Activated T-cell treated with anti-CD3 and anti-CD28 coated beads, Interleukin-2, amount 50 U/mL, for 72 hours (primary cell): ENCODE results near the gene ZNF236. TPM values are rescaled to one million over a fixed set of nuclear protein-coding genes. Genes with fewer than 3 reads are reported as not detected.

Experiments used
- ATAC-seq, 2 donors: fragments of 150-1000 bp; cut with Tn5 transposase; replicated peaks in 1 of 2; 2 replicates each; pipeline ENCODE4 v1.10.0; 2021; ENCODE audit warnings: moderate library complexity in 2 of 2, mild to moderate bottlenecking in 1 of 2
- DNase-seq, 2 donors: peaks; one replicate each; pipeline ENCODE4 v3.0.0; 2021 to 2022; ENCODE audit warnings: mixed read lengths in 1 of 2
- H3K27ac Mint-ChIP-seq: one replicate; pipeline ENCODE4 v1.8.0; 2022; ENCODE audit warnings: mild to moderate bottlenecking, moderate library complexity, mixed read lengths
- H3K27me3 Mint-ChIP-seq: one replicate; pipeline ENCODE4 v1.8.0; 2022; ENCODE audit warnings: low read depth, mixed read lengths
- H3K36me3 Mint-ChIP-seq, 2 donors: one replicate each; pipeline ENCODE4 v1.8.0; 2022; ENCODE audit warnings: mixed read lengths in 2 of 2, mild to moderate bottlenecking in 1 of 2; ENCODE audit not compliant: insufficient read depth in 2 of 2
- H3K4me1 Mint-ChIP-seq: one replicate; pipeline ENCODE4 v1.8.0; 2022; ENCODE audit warnings: low read depth, mixed read lengths
- H3K4me3 Mint-ChIP-seq, 2 donors: one replicate each; pipeline ENCODE4 v1.8.0; 2022; ENCODE audit warnings: mild to moderate bottlenecking in 2 of 2, mixed read lengths in 2 of 2, moderate library complexity in 2 of 2
- H3K9me3 Mint-ChIP-seq, 2 donors: one replicate each; pipeline ENCODE4 v1.8.0; 2022; ENCODE audit warnings: mixed read lengths in 2 of 2
- total RNA-seq, 2 donors: library from RNA; stranded (reverse); gene quantifications; one replicate each; pipeline ENCODE4 v1.2.3, GENCODE V29; 2022

The ZNF236 gene
- total RNA-seq, 2 donors from 2014 or later: 15.7 to 17.9 TPM

- H3K9me3 Mint-ChIP-seq: no peaks in the 10 kb centered on the region
- no peaks in the 10 kb centered on the region for H3K36me3 Mint-ChIP-seq
- peaks cover 8% of the 10 kb centered on the region for H3K4me1 Mint-ChIP-seq
- ATAC-seq (no peak), DNase-seq (no peak)
- no peak overlapping the region for H3K27ac Mint-ChIP-seq
- H3K27me3 Mint-ChIP-seq: no peaks in the 10 kb centered on the region
- H3K4me3 Mint-ChIP-seq: no peak overlapping the region
Measured at GRCh38 chr18:76980663-76981395, 158.5 kb downstream of the ZNF236 start.

- DNase-seq (no peak), ATAC-seq (no peak)
- Mint-ChIP-seq H3K9me3 (no peaks in the 10 kb centered on the region), H3K27me3 (no peaks in the 10 kb centered on the region), H3K4me1 (peaks cover 8% of the 10 kb centered on the region), H3K27ac (no peak overlapping the region), H3K4me3 (no peak overlapping the region), H3K36me3 (no peaks in the 10 kb centered on the region)
Measured at GRCh38 chr18:76981396-76981968, 159.1 kb downstream of the ZNF236 start.

GRCh38 chr18:76982038-76982437, 159.7 kb downstream of the ZNF236 start:
- ATAC-seq (no peak), DNase-seq (no peak)
- Mint-ChIP-seq H3K9me3 (no peaks in the 10 kb centered on the region), H3K4me3 (no peak overlapping the region), H3K27ac (no peak overlapping the region), H3K36me3 (no peaks in the 10 kb centered on the region), H3K27me3 (no peaks in the 10 kb centered on the region), H3K4me1 (peaks cover 8% of the 10 kb centered on the region)

GRCh38 chr18:76982841-76983583, 160.7 kb downstream of the ZNF236 start:
- Mint-ChIP-seq H3K27me3 (no peaks in the 10 kb centered on the region), H3K27ac (peak overlapping the region; percentile 4), H3K4me3 (no peak overlapping the region), H3K4me1 (peaks cover 8% of the 10 kb centered on the region), H3K36me3 (no peaks in the 10 kb centered on the region), H3K9me3 (no peaks in the 10 kb centered on the region)
- ATAC-seq (peak; percentile 94 to 97), DNase-seq (peak; percentile 91)

- DNase-seq (no peak), ATAC-seq (peak; percentile 27 to 33)
- Mint-ChIP-seq H3K27ac (no peak overlapping the region), H3K4me1 (peaks cover 8% of the 10 kb centered on the region), H3K4me3 (no peak overlapping the region), H3K36me3 (no peaks in the 10 kb centered on the region), H3K27me3 (no peaks in the 10 kb centered on the region), H3K9me3 (no peaks in the 10 kb centered on the region)
Measured at GRCh38 chr18:76983613-76984051, 161.3 kb downstream of the ZNF236 start.

GRCh38 chr18:76984193-76985155, 162.1 kb downstream of the ZNF236 start:
- H3K36me3 Mint-ChIP-seq: no peaks in the 10 kb centered on the region
- no peaks in the 10 kb centered on the region for H3K27me3 Mint-ChIP-seq
- no peak for DNase-seq
- H3K4me3 Mint-ChIP-seq: no peak overlapping the region
- ATAC-seq: no peak
- no peak overlapping the region for H3K27ac Mint-ChIP-seq
- H3K4me1 Mint-ChIP-seq: peaks cover 8% of the 10 kb centered on the region
- H3K9me3 Mint-ChIP-seq: no peaks in the 10 kb centered on the region

- H3K4me3 Mint-ChIP-seq: no peak overlapping the region
- DNase-seq (no peak), ATAC-seq (no peak)
Measured at GRCh38 chr18:76985156-76985950, 163.0 kb downstream of the ZNF236 start.

GRCh38 chr18:76985951-76986236, 163.5 kb downstream of the ZNF236 start:
- Mint-ChIP-seq H3K9me3 (no peaks in the 10 kb centered on the region), H3K4me1 (peaks cover 8% of the 10 kb centered on the region), H3K36me3 (no peaks in the 10 kb centered on the region), H3K27ac (no peak overlapping the region), H3K4me3 (no peak overlapping the region), H3K27me3 (no peaks in the 10 kb centered on the region)
- ATAC-seq: no peak
- no peak for DNase-seq

More at GRCh38 chr18:76985156-76985950, 163.0 kb downstream of the ZNF236 start:
- no peaks in the 10 kb centered on the region for H3K9me3 Mint-ChIP-seq
- H3K27me3 Mint-ChIP-seq: no peaks in the 10 kb centered on the region
- no peaks in the 10 kb centered on the region for H3K36me3 Mint-ChIP-seq
- H3K4me1 Mint-ChIP-seq: peaks cover 8% of the 10 kb centered on the region
- H3K27ac Mint-ChIP-seq: no peak overlapping the region

- no peak overlapping the region for H3K27ac Mint-ChIP-seq
- ATAC-seq: no peak
- no peaks in the 10 kb centered on the region for H3K9me3 Mint-ChIP-seq
Measured at GRCh38 chr18:76986406-76986805, 164.0 kb downstream of the ZNF236 start.

GRCh38 chr18:76988031-76988826, 165.9 kb downstream of the ZNF236 start:
- no peak for DNase-seq
- Mint-ChIP-seq H3K9me3 (no peaks in the 10 kb centered on the region), H3K36me3 (no peaks in the 10 kb centered on the region), H3K4me3 (peak overlapping the region in 1 of 2 donors; percentile 41), H3K27ac (peak overlapping the region; percentile 49), H3K4me1 (peaks cover 4% of the 10 kb centered on the region), H3K27me3 (no peaks in the 10 kb centered on the region)
- no peak for ATAC-seq

More at GRCh38 chr18:76986406-76986805, 164.0 kb downstream of the ZNF236 start:
- Mint-ChIP-seq H3K36me3 (no peaks in the 10 kb centered on the region), H3K4me3 (no peak overlapping the region), H3K4me1 (peaks cover 8% of the 10 kb centered on the region), H3K27me3 (no peaks in the 10 kb centered on the region)
- no peak for DNase-seq

GRCh38 chr18:76988827-76989646, 166.7 kb downstream of the ZNF236 start:
- no peaks in the 10 kb centered on the region for H3K27me3 Mint-ChIP-seq
- H3K9me3 Mint-ChIP-seq: no peaks in the 10 kb centered on the region
- ATAC-seq (peak; percentile 28 to 64), DNase-seq (no peak)
- no peaks in the 10 kb centered on the region for H3K4me1 Mint-ChIP-seq
- H3K27ac Mint-ChIP-seq: no peak overlapping the region
- no peaks in the 10 kb centered on the region for H3K36me3 Mint-ChIP-seq
- peak overlapping the region in 1 of 2 donors; percentile 10 for H3K4me3 Mint-ChIP-seq
